CD14-positive monocyte (primary cell): ENCODE data around the gene IQSEC3. TPM values are rescaled to one million over a fixed set of nuclear protein-coding genes. Genes with fewer than 3 reads are reported as not detected.

Experiments used
- DNase-seq, 3 donors: peaks; one replicate each; pipeline ENCODE4 v3.0.0-alpha.2; 2011 to 2022
- H2AFZ ChIP-seq: 2 replicates; pipeline ENCODE4 v1.6.0; 2012; ENCODE audit warnings: mild to moderate bottlenecking, low read depth, low read length, inconsistent platforms; ENCODE audit not compliant: insufficient read depth, poor library complexity, severe bottlenecking
- H3K27ac ChIP-seq, 2 donors: 1 replicate in 1 of 2; 2 replicates in 1 of 2; pipeline ENCODE4 v1.5.1; 2012 to 2013; ENCODE audit warnings: low read length in 2 of 2, control low read depth in 1 of 2, inconsistent platforms in 1 of 2, low read depth in 1 of 2, mild to moderate bottlenecking in 1 of 2
- H3K27me3 ChIP-seq, 2 donors: one replicate each; pipeline versions ENCODE4 v1.6.0 to v1.6.1; 2011 to 2013; ENCODE audit warnings: low read length in 2 of 2; ENCODE audit not compliant: control insufficient read depth in 2 of 2, insufficient read depth in 2 of 2
- H3K36me3 ChIP-seq, 2 donors: replicated peaks in 1 of 2; 1 replicate in 1 of 2; 2 replicates in 1 of 2; pipeline versions ENCODE4 v1.5.1 to v1.6.1; 2012 to 2013; ENCODE audit warnings: low read length in 2 of 2, control low read depth in 1 of 2, inconsistent platforms in 1 of 2, mild to moderate bottlenecking in 1 of 2; ENCODE audit not compliant: insufficient read depth in 2 of 2, control insufficient read depth in 1 of 2
- H3K4me1 ChIP-seq, 2 donors: 1 replicate in 1 of 2; 2 replicates in 1 of 2; pipeline versions ENCODE4 v1.5.1 to v1.6.1; 2012 to 2013; ENCODE audit warnings: low read length in 2 of 2, control low read depth in 1 of 2, inconsistent platforms in 1 of 2, mild to moderate bottlenecking in 1 of 2, moderate library complexity in 1 of 2; ENCODE audit not compliant: insufficient read depth in 2 of 2, control insufficient read depth in 1 of 2
- H3K4me2 ChIP-seq: replicated peaks from 2 replicates; pipeline ENCODE3; 2012; ENCODE audit warnings: low read length, moderate library complexity, mild to moderate bottlenecking; ENCODE audit not compliant: poor library complexity, severe bottlenecking; ENCODE audit errors: extremely low read depth
- H3K4me3 ChIP-seq, 3 experiments: fragments of 200-600 bp in 1 of 3; sonication (generic) in 1 of 3; replicated peaks in 1 of 3; 1 replicate in 2 of 3; 2 replicates in 1 of 3; pipeline ENCODE4 v1.5.1; 2011 to 2013; ENCODE audit warnings: low read length in 3 of 3, mild to moderate bottlenecking in 3 of 3, control low read depth in 2 of 3, low read depth in 2 of 3, inconsistent platforms in 1 of 3, moderate library complexity in 1 of 3
- H3K79me2 ChIP-seq: 2 replicates; pipeline ENCODE4 v1.6.0; 2012; ENCODE audit warnings: mild to moderate bottlenecking, control low read depth, inconsistent platforms, low read length, moderate library complexity; ENCODE audit not compliant: insufficient read depth
- H3K9ac ChIP-seq: 2 replicates; pipeline ENCODE4 v1.6.0; 2017; ENCODE audit warnings: low read length, mild to moderate bottlenecking; ENCODE audit not compliant: insufficient read depth, poor library complexity, severe bottlenecking
- H3K9me3 ChIP-seq, 2 donors: replicated peaks in 1 of 2; 1 replicate in 1 of 2; 2 replicates in 1 of 2; pipeline versions ENCODE4 v1.5.1 to v1.6.1; 2012 to 2013; ENCODE audit warnings: low read length in 2 of 2, control low read depth in 1 of 2; ENCODE audit not compliant: control insufficient read depth in 1 of 2, insufficient read depth in 1 of 2
- H4K20me1 ChIP-seq: 2 replicates; pipeline ENCODE4 v1.6.0; 2012; ENCODE audit warnings: mild to moderate bottlenecking, low read length, control low read depth, moderate library complexity; ENCODE audit not compliant: insufficient read depth
- H3K27ac Mint-ChIP-seq, 7 donors: one replicate each; pipeline ENCODE4 v1.8.0; 2020; ENCODE audit warnings: mild to moderate bottlenecking in 7 of 7, mixed read lengths in 7 of 7, moderate library complexity in 6 of 7, inconsistent platforms in 2 of 7
- H3K27me3 Mint-ChIP-seq, 3 donors: one replicate each; pipeline ENCODE4 v1.8.0; 2021 to 2022; ENCODE audit warnings: low read depth in 3 of 3, mild to moderate bottlenecking in 3 of 3, mixed read lengths in 3 of 3, moderate library complexity in 3 of 3, inconsistent platforms in 1 of 3
- H3K36me3 Mint-ChIP-seq, 2 donors: one replicate each; pipeline ENCODE4 v1.8.0; 2020; ENCODE audit warnings: mixed read lengths in 2 of 2, inconsistent platforms in 1 of 2, mild to moderate bottlenecking in 1 of 2
- H3K4me1 Mint-ChIP-seq: one replicate; pipeline ENCODE4 v1.8.0; 2020; ENCODE audit warnings: mild to moderate bottlenecking, mixed read lengths
- H3K4me3 Mint-ChIP-seq, 2 donors: one replicate each; pipeline ENCODE4 v1.8.0; 2020; ENCODE audit warnings: mild to moderate bottlenecking in 2 of 2, mixed read lengths in 2 of 2, moderate library complexity in 1 of 2
- H3K9me3 Mint-ChIP-seq, 7 donors: one replicate each; pipeline ENCODE4 v1.8.0; 2020 to 2022; ENCODE audit warnings: mixed read lengths in 7 of 7, mild to moderate bottlenecking in 6 of 7, moderate library complexity in 6 of 7, inconsistent platforms in 2 of 7
- WGBS: methylation state at CpG from one replicate; pipeline ENCODE4 v1.1.5; 2013; ENCODE audit warnings: missing lambda C conversion rate; ENCODE audit not compliant: insufficient coverage; 5-methylcytosine and 5-hydroxymethylcytosine counted together
- intact Hi-C, 2 donors: fragments of 100-400 bp; cut with micrococcal nuclease; formaldehyde crosslinking; loops; one replicate each; pipeline versions ENCODE4 v1.15.0 to v1.15.1; 2023
- polyA plus RNA-seq, 3 donors: library from polyadenylated mRNA; depleted of rRNA in 1 of 3; unstranded in 2 of 3; stranded (reverse) in 1 of 3; fragments of 300-500 nt in 2 of 3; fragments of >200 nt in 1 of 3; fragmentation: Illumina TruSeq in 2 of 3; gene quantifications; 1 replicate in 2 of 3; 2 replicates in 1 of 3; pipeline ENCODE4 v1.2.3, GENCODE V29; 2012 to 2021
- TF ChIP-seq, protein P1 (sequence below): fragments of 200-600 bp; IDR thresholded peaks from one replicate; pipeline ENCODE4 v1.8.0; 2022; ENCODE audit warnings: antibody characterized with exemption, mild to moderate bottlenecking

IQSEC3 gene
- polyA plus RNA-seq, 3 donors, result not detected

DNA sequence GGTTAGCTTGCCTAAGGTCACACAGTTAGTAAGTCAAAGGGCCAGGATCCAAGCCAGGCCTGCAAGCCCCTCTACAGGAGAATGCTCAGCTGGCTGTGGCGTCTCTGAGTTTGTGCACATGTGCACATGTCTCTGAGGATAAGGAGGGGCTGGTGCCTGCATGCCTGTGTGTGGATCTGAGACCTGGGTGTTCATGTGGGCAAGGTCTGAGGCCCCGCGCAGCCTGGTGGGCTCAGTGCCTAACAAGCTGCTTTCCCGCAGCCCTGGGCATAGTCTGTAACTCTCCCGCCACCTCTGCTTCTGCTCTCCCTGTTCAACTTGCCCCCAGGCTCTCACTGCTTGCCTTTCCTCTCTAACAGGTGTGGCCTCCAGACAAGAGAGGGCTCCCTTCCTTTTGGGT is 151.7 kb downstream of the IQSEC3 start:
- WGBS, result 94% methylated on average over 5 of the region's 5 CpGs
- no peaks in the 10 kb centered on the region for H4K20me1 ChIP-seq
- no peak for DNase-seq

DNA sequence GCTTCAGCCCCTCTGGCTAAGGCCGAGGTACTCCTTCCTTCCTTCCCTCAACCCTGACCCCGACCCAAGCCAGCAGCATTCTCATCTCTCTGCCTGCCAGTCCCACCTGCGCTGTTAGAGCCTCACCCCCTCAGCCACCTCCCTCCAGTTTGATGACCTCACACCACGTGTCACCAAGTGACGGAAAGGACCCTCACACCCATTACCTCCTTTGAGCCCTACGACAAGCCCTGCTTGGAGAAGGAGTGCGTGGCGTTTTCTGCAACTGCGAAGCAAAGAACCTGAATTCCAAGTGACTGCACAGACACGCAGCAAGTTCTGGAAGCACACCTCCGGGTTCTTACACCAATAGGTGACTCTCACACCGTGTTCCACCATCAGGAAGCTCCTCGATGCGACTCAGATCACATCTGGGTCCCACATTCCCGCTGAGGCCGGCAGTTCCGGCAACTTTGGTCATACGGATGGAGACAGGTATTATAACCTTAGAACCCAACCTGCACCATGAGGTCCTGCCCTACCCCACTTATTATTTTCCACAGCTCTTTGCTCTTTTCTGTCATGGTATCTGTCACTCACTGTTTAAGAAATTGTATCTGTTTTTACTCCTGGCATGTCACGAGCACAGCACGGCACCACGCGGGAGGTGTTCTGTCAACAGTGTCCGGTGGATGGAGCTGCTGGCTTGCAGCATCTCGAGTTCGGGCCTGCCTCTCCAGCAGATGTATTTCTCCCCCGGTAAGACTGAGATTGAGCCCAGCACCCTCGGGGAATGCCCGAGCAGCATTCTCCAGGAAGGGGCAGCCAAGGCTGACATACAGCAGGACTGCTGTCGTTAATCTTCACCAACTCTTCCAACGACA is 152.4 kb downstream of the IQSEC3 start:
- no peaks in the 10 kb centered on the region for H3K36me3 Mint-ChIP-seq
- Histone ChIP-seq H3K9ac (no peak overlapping the region), H3K27ac (no peak overlapping the region), H3K4me2 (no peak overlapping the region), H3K36me3 (no peaks in the 10 kb centered on the region), H3K79me2 (no peaks in the 10 kb centered on the region), H2AFZ (no peak overlapping the region), H3K9me3 (no peaks in the 10 kb centered on the region), H3K4me1 (peaks cover 20 to 24% of the 10 kb centered on the region in 2 donors), H3K27me3 (no peaks in the 10 kb centered on the region), H4K20me1 (no peaks in the 10 kb centered on the region), H3K4me3 (no peak overlapping the region)
- intact Hi-C loops, result no loop called here
- 94% methylated on average over 30 of the region's 30 CpGs for WGBS
- H3K9me3 Mint-ChIP-seq, result no peaks in the 10 kb centered on the region
- no peak overlapping the region for H3K27ac Mint-ChIP-seq
- no peak for DNase-seq
- H3K4me1 Mint-ChIP-seq, result peaks cover 18% of the 10 kb centered on the region
- TF ChIP-seq, protein P1, sequence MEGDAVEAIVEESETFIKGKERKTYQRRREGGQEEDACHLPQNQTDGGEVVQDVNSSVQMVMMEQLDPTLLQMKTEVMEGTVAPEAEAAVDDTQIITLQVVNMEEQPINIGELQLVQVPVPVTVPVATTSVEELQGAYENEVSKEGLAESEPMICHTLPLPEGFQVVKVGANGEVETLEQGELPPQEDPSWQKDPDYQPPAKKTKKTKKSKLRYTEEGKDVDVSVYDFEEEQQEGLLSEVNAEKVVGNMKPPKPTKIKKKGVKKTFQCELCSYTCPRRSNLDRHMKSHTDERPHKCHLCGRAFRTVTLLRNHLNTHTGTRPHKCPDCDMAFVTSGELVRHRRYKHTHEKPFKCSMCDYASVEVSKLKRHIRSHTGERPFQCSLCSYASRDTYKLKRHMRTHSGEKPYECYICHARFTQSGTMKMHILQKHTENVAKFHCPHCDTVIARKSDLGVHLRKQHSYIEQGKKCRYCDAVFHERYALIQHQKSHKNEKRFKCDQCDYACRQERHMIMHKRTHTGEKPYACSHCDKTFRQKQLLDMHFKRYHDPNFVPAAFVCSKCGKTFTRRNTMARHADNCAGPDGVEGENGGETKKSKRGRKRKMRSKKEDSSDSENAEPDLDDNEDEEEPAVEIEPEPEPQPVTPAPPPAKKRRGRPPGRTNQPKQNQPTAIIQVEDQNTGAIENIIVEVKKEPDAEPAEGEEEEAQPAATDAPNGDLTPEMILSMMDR, result no peak
- peaks cover 2 to 7% (median 6%) of the 10 kb centered on the region in 3 donors for H3K27me3 Mint-ChIP-seq
- no peak overlapping the region for H3K4me3 Mint-ChIP-seq

More for the DNA sequence above, 151.7 kb downstream of the IQSEC3 start:
- Histone ChIP-seq H3K9me3 (no peaks in the 10 kb centered on the region), H3K27me3 (no peaks in the 10 kb centered on the region), H3K9ac (no peak overlapping the region), H3K79me2 (no peaks in the 10 kb centered on the region), H3K27ac (no peak overlapping the region), H3K4me2 (no peak overlapping the region), H2AFZ (no peak overlapping the region), H3K4me3 (no peak overlapping the region), H3K36me3 (no peaks in the 10 kb centered on the region), H3K4me1 (peaks cover 27 to 31% of the 10 kb centered on the region in 2 donors)
- Mint-ChIP-seq H3K4me1 (peaks cover 26% of the 10 kb centered on the region), H3K27me3 (peaks cover 2 to 7% (median 6%) of the 10 kb centered on the region in 3 donors), H3K9me3 (no peaks in the 10 kb centered on the region), H3K4me3 (no peak overlapping the region), H3K36me3 (no peaks in the 10 kb centered on the region), H3K27ac (no peak overlapping the region)
- TF ChIP-seq, protein P1, result no peak
- intact Hi-C loops, result no loop called here
